ENCODE results near the gene GNA12. TPM values are rescaled to one million over a fixed set of nuclear protein-coding genes. Genes with fewer than 3 reads are reported as not detected.

Gene GNA12
- total RNA-seq, 4 donors from 2014 or later = 7.6 to 8.4 (median 8.1) TPM

Other genes starting within 250 kb of the GNA12 start
- gene TTYH3, start 212.3 kb downstream of the GNA12 start, total RNA-seq = 10 to 100 TPM in 1 of 4 donors, 1 to 10 TPM in 3; 2.9 to 14.8 (median 5.2) TPM
- gene AMZ1, start 156.1 kb downstream of the GNA12 start, total RNA-seq = not detected
- gene CARD11, start 199.6 kb upstream of the GNA12 start, total RNA-seq = under 1 TPM in 1 of 4 donors, not detected in 3; 0.13 TPM